ENCODE results near the gene ATP11A.
A peak's percentile ranks its signal among the peaks of the same experiment; 100 is the strongest.

ATP11A gene

GRCh38 chr13:112743451-112744167 is 53.8 kb downstream of the ATP11A start:
- DNase-seq (ENCODE audit: low spot score), result no peak

GRCh38 chr13:112744168-112745021 is 54.6 kb downstream of the ATP11A start:
- DNase-seq (ENCODE audit: low spot score), result peak; percentile 20

- DNase-seq (ENCODE audit: low spot score), result no peak
These were observed 56.2 kb downstream of the ATP11A start for GRCh38 chr13:112746044-112746443.

- no peak for DNase-seq (ENCODE audit: low spot score)
These were observed 57.4 kb downstream of the ATP11A start for GRCh38 chr13:112747256-112747655.

- no peak for DNase-seq (ENCODE audit: low spot score)
These were observed 59.3 kb downstream of the ATP11A start for GRCh38 chr13:112748947-112749735.

- DNase-seq (ENCODE audit: low spot score), result no peak
These were observed 60.7 kb downstream of the ATP11A start for GRCh38 chr13:112750570-112750969.

- DNase-seq (ENCODE audit: low spot score), result no peak
These were observed 61.8 kb downstream of the ATP11A start for GRCh38 chr13:112751617-112752016.

- DNase-seq (ENCODE audit: low spot score), result no peak
These were observed 62.4 kb downstream of the ATP11A start for GRCh38 chr13:112752211-112752610.

GRCh38 chr13:112752711-112753541 is 63.1 kb downstream of the ATP11A start:
- DNase-seq (ENCODE audit: low spot score), result no peak

- DNase-seq (ENCODE audit: low spot score), result no peak
These were observed 64.0 kb downstream of the ATP11A start for GRCh38 chr13:112753833-112754232.

GRCh38 chr13:112754281-112755025 is 64.6 kb downstream of the ATP11A start:
- no peak for DNase-seq (ENCODE audit: low spot score)

- no peak for DNase-seq (ENCODE audit: low spot score)
These were observed 65.5 kb downstream of the ATP11A start for GRCh38 chr13:112755331-112755730.

GRCh38 chr13:112756081-112756480 is 66.2 kb downstream of the ATP11A start:
- no peak for DNase-seq (ENCODE audit: low spot score)

- DNase-seq (ENCODE audit: low spot score), result no peak
These were observed 66.7 kb downstream of the ATP11A start for GRCh38 chr13:112756511-112756966.

GRCh38 chr13:112756967-112757758 is 67.3 kb downstream of the ATP11A start:
- no peak for DNase-seq (ENCODE audit: low spot score)

GRCh38 chr13:112757759-112758086 is 67.9 kb downstream of the ATP11A start:
- no peak for DNase-seq (ENCODE audit: low spot score)

GRCh38 chr13:112759053-112759452 is 69.2 kb downstream of the ATP11A start:
- DNase-seq (ENCODE audit: low spot score), result no peak

- DNase-seq (ENCODE audit: low spot score), result no peak
These were observed 70.0 kb downstream of the ATP11A start for GRCh38 chr13:112759827-112760226.

- DNase-seq (ENCODE audit: low spot score), result no peak
These were observed 70.6 kb downstream of the ATP11A start for GRCh38 chr13:112760435-112760834.

GRCh38 chr13:112760931-112761330 is 71.1 kb downstream of the ATP11A start:
- no peak for DNase-seq (ENCODE audit: low spot score)

All from kidney capillary endothelial cell (primary cell).